ENCODE measurements around the gene FBN1.

The FBN1 gene

GRCh38 chr15:48419896-48420295 is 225.6 kb downstream of the FBN1 start:
- DNase-seq: no peak

DNA sequence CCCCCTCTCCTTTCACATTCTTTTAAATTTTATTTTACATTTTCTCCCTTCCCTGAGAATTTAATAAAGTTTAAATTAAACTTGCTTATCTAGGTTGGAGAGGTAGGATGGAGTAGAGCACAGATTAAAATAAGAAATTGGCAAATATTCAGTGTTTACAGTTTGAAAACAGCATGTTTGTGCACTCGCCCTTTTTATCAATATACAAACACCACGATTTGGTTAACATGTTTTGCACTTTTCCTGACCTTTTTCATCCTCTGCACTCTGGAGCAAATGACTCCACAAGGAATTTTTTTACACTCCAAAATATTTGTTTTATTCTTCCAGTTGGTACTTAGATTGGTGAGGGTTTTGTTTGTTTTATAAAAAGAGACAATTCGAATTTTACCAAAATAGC is 227.2 kb downstream of the FBN1 start:
- no peak for DNase-seq

DNA sequence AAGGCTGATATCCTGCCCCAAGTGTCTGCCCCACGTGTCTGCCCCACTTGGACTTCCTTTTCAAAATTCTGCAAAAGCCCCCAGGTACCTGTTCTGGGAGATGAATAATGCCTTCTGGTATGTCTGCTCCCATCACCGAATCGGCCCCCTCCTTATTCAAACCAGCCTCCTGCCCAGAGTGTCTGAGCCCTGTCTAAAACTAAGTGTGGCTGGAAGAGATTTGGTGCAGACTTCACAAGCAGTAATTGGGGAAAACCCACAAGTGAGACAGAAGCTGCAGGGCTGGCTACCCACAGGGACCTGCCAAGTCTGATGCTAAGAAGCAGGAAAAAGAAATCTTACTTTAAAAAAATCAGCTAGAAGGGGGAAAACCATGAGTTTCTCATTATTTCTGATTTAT is 229.2 kb downstream of the FBN1 start:
- no peak for DNase-seq

DNA sequence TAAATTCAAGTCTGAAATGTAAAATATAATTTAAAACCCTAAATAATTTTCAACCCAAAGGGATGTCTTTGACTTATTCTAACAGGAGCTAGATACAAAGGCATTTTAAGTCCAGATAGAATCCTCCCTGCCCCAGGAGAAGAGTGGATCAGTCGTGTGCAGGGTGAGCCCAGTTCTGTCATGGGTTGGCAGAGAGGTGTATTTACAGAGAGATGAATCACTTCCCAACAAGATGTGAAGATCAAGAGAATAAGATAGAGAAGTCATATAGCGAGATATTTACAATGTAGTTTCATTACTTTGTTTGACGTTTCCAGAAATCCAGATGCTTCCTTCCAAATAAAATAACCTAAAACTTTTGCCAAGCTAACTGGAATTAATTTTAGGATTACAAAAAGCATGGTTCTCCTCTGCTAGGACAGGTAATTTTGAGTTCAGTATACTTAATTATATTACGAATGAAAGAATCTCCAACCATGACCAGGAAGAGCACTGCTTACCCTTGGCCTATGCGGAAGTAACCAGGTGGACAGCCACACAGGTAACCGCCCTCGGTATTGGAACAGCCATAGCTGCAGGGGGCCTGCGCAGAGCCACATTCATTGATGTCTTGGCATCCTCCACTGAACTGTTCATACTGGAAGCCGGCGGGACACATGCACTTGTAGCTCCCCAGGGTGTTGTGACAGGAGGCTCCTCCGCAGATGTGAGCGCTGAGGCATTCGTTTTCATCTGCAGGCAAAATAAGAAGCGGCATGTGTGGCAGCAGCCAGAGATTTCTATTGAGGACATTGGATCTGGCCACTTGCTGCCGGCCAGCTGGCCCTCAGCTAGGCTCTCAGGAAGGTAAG is 230.2 kb downstream of the FBN1 start:
- DNase-seq: no peak

- DNase-seq: no peak
These were observed 231.5 kb downstream of the FBN1 start for GRCh38 chr15:48414015-48414414.

GRCh38 chr15:48413304-48413703 is 232.2 kb downstream of the FBN1 start:
- DNase-seq: no peak

GRCh38 chr15:48411971-48412591 is 233.4 kb downstream of the FBN1 start:
- no peak for DNase-seq

GRCh38 chr15:48409623-48410022 is 235.9 kb downstream of the FBN1 start:
- no peak for DNase-seq

- no peak for DNase-seq
These were observed 237.2 kb downstream of the FBN1 start for GRCh38 chr15:48408327-48408726.

DNA sequence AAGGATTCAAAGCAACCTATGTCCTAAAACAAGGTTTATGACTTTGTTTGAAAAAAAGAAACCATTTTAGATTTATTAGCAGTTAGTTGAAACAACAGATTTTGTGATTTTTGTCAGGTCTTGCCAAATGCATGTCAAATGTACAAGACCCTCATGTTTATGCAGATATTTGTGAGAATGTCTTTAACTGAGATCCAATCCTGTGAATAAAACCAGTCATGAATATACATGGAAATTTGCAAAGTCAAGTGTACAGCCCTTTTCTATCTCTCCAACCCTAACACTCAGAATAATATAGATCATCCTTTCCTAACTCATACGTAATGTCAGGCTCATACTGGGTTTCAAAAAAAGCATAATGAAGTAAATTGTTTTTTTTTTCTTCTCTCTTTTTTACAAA is 237.9 kb downstream of the FBN1 start:
- DNase-seq: no peak

DNA sequence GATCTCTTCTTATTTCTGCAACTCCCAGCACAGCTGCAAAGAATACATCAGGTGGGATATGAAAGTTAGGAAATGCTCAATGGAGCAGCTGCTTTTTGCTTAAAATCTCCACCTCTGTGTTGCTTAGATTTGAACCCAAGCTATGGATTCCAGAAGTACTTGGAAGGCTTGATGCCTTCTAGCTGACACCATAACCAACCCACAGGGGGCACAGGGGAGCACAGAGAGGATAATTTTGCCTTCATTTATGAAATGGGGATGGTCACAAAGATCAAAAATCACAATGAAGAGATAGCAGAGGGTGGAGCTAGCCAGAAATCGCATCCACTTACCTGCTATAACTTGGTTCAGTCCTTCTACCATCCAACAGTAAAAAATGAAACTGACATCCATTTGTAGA is 238.6 kb downstream of the FBN1 start:
- no peak for DNase-seq

GRCh38 chr15:48406266-48406891 is 239.1 kb downstream of the FBN1 start:
- no peak for DNase-seq

- DNase-seq: no peak
These were observed 242.9 kb downstream of the FBN1 start for GRCh38 chr15:48402427-48403177.

DNA sequence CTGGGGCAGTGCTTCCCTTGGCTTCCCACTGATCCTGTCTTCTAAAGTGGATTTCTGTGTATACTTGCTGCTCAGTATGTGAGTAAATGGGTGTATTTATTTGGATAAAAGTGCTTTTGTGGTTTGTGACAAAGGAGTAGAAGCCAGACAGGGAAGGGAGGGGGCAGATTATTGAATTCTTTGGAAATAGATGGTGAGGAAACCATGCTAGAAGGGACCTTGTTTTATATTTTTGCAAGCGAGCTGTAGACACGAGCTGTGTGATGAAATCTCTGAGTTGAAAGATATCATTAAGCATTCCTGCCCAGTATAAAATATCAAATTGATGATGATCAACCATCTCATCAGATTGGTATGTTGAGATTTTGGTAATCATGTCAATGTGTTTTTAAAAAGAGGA is 245.4 kb downstream of the FBN1 start:
- DNase-seq: no peak

- DNase-seq: no peak
These were observed 247.7 kb downstream of the FBN1 start for GRCh38 chr15:48397841-48398240.

- DNase-seq: no peak
These were observed 249.5 kb downstream of the FBN1 start for GRCh38 chr15:48396020-48396419.

DNA sequence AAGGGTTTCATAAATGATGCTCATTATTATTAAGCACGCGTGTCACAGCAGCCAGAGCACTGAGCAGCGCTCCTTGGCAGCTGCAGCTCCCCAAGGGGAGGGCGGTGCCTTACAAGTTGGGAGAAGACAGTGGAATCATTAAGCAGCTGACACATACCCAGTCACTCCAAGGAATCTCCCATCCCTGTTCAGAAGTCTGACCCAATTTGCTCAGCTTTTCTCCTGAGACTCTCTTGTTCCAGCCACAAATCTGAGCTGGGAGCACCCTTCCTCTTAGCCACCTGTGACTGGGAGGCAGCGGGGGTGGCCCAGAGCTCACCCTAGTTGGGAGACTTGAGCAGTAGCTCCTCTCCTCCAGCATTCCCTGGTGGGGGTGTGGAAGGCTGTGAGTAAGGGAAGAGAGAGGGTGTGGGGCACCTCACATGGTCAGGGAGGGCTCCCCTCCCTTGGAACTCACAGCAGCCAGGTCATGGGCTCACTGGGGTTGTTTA is 249.9 kb downstream of the FBN1 start:
- no peak for DNase-seq

DNA sequence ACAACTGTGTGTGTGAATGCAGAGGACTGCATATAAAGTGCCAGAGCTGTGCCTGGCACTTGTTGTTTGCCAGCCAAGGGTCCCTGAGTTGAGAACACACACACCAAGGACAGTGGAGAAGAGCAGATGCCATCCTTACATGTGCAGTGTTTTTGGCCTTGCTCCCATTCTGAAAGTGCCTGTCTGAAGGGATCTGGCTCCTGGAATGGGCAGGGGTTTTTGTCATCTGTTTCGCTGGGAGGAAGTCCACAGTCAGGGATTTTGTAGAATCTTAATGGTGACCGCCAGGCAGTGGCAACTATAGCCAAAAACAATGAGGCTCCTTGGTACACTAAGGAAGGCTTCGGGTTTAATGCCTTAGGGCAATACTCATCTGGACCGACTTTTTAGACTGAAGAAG is 250.5 kb downstream of the FBN1 start:
- peak; percentile 6 for DNase-seq

DNA sequence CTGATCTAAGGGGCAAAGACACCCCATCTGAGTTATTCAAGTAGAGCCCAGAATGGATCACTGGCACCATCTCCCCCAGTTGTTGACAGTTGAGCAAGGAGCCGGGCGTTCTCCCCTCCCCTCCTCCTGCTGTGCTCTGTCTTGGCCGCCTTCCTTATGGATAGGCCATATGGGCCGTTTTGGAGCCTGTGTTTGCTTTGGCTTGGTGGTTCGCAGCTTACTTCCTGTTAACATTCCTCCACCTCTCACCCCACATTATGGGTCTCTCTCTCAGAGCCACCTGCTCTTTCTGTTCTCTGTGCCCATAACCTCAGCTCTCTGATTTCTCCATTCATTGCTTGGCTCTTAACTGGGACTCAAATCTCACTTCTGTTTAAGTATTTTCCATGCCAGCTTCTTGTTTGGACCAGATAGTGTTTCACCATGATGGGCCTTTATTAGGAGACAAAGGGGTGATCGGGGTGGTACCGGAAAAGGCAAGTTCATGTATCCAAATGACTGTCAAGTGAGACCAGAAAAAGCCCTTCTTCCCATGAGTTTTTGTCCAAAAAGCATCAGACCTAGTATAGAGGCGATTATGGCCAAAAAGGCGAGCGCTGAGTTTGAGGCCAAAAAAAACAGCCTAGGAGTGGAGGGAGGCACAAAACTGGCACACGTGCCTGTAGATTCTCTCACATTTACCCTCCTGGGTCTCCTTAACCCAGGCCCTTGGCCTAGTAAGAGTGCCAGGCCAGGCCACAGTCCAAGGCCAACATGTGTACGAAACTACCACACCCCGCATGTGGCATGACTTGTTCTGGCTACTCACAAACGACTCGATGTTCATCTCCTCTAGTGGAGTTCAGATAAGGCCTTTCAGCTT is 251.6 kb downstream of the FBN1 start:
- DNase-seq: peak; percentile 86

GRCh38 chr15:48392356-48392755 is 253.2 kb downstream of the FBN1 start:
- no peak for DNase-seq

GRCh38 chr15:48391950-48392349 is 253.6 kb downstream of the FBN1 start:
- DNase-seq: no peak

- no peak for DNase-seq
These were observed 255.8 kb downstream of the FBN1 start for GRCh38 chr15:48389691-48390143.

Data from NCI-H1694 (cell line).